ENCODE measurements around the gene RABGAP1. TPM values are rescaled to one million over a fixed set of nuclear protein-coding genes. Genes with fewer than 3 reads are reported as not detected.

The RABGAP1 gene
- total and polyA plus RNA-seq, 5 donors from 2014 or later, result 19.2 to 50.7 (median 27.7) TPM

- no peaks in the 10 kb centered on the region for H3K27me3 Mint-ChIP-seq
- Histone ChIP-seq H3K9me3 (ENCODE audit: control insufficient read depth in 2 of 2, low read length in 2 of 2) (no peaks in the 10 kb centered on the region), H3K36me3 (ENCODE audit: control insufficient read depth, insufficient read depth, low read length) (peaks cover 76% of the 10 kb centered on the region), H3K27me3 (ENCODE audit: control insufficient read depth, insufficient read depth, low read length) (no peaks in the 10 kb centered on the region), H3K4me3 (ENCODE audit: low read depth, low read length) (no peak overlapping the region), H3K27ac (ENCODE audit: insufficient read depth, low read length, poor library complexity, severe bottlenecking) (no peak overlapping the region), H3K4me1 (ENCODE audit: control insufficient read depth, insufficient read depth, low read length, poor library complexity, severe bottlenecking) (no peaks in the 10 kb centered on the region)
- H3K4me3 Mint-ChIP-seq, result no peak overlapping the region
- H3K36me3 Mint-ChIP-seq, result peaks cover 39% of the 10 kb centered on the region
- H3K27ac Mint-ChIP-seq, result peak overlapping the region in 1 of 3 donors; percentile 77
- no peaks in the 10 kb centered on the region for H3K4me1 Mint-ChIP-seq
- H3K9me3 Mint-ChIP-seq, result no peaks in the 10 kb centered on the region
- DNase-seq (no peak), ATAC-seq (ENCODE audit: low read depth in 2 of 2) (no peak)
Measured at GRCh38 chr9:123099042-123099441, 158.2 kb downstream of the RABGAP1 start.

GRCh38 chr9:123099548-123099947, 158.7 kb downstream of the RABGAP1 start:
- no peaks in the 10 kb centered on the region for H3K9me3 Mint-ChIP-seq
- H3K4me1 Mint-ChIP-seq, result no peaks in the 10 kb centered on the region
- no peak overlapping the region for H3K4me3 Mint-ChIP-seq
- H3K36me3 Mint-ChIP-seq, result peaks cover 39% of the 10 kb centered on the region
- no peaks in the 10 kb centered on the region for H3K27me3 Mint-ChIP-seq
- Histone ChIP-seq H3K36me3 (ENCODE audit: control insufficient read depth, insufficient read depth, low read length) (peaks cover 78% of the 10 kb centered on the region), H3K4me3 (ENCODE audit: low read depth, low read length) (no peak overlapping the region), H3K4me1 (ENCODE audit: control insufficient read depth, insufficient read depth, low read length, poor library complexity, severe bottlenecking) (no peaks in the 10 kb centered on the region), H3K9me3 (ENCODE audit: control insufficient read depth in 2 of 2, low read length in 2 of 2) (no peaks in the 10 kb centered on the region), H3K27me3 (ENCODE audit: control insufficient read depth, insufficient read depth, low read length) (no peaks in the 10 kb centered on the region), H3K27ac (ENCODE audit: insufficient read depth, low read length, poor library complexity, severe bottlenecking) (no peak overlapping the region)
- no peak overlapping the region for H3K27ac Mint-ChIP-seq
- DNase-seq (no peak), ATAC-seq (ENCODE audit: low read depth in 2 of 2) (no peak)

- ATAC-seq (ENCODE audit: low read depth in 2 of 2), result no peak
- Mint-ChIP-seq H3K9me3 (no peaks in the 10 kb centered on the region), H3K4me1 (no peaks in the 10 kb centered on the region), H3K36me3 (peaks cover 44% of the 10 kb centered on the region), H3K4me3 (no peak overlapping the region), H3K27me3 (no peaks in the 10 kb centered on the region), H3K27ac (peak overlapping the region in 2 of 3 donors; percentile 42 to 84)
- H3K27me3 ChIP-seq (ENCODE audit: control insufficient read depth, insufficient read depth, low read length), result no peaks in the 10 kb centered on the region
- H3K4me1 ChIP-seq (ENCODE audit: control insufficient read depth, insufficient read depth, low read length, poor library complexity, severe bottlenecking), result no peaks in the 10 kb centered on the region
- H3K9me3 ChIP-seq (ENCODE audit: control insufficient read depth in 2 of 2, low read length in 2 of 2), result no peaks in the 10 kb centered on the region
- H3K4me3 ChIP-seq (ENCODE audit: low read depth, low read length), result no peak overlapping the region
- peak in 1 of 3 donors; percentile 8 for DNase-seq
- H3K27ac ChIP-seq (ENCODE audit: insufficient read depth, low read length, poor library complexity, severe bottlenecking), result no peak overlapping the region
- peaks cover 76% of the 10 kb centered on the region for H3K36me3 ChIP-seq (ENCODE audit: control insufficient read depth, insufficient read depth, low read length)
Measured at GRCh38 chr9:123102375-123103113, 161.7 kb downstream of the RABGAP1 start.

GRCh38 chr9:123104807-123105206, 164.0 kb downstream of the RABGAP1 start:
- no peak for DNase-seq
- peaks cover 68% of the 10 kb centered on the region for H3K36me3 ChIP-seq (ENCODE audit: control insufficient read depth, insufficient read depth, low read length)
- no peak overlapping the region for H3K4me3 ChIP-seq (ENCODE audit: low read depth, low read length)
- Mint-ChIP-seq H3K4me1 (no peaks in the 10 kb centered on the region), H3K36me3 (peaks cover 39% of the 10 kb centered on the region), H3K9me3 (no peaks in the 10 kb centered on the region), H3K27ac (peak overlapping the region in 1 of 3 donors; percentile 1), H3K27me3 (no peaks in the 10 kb centered on the region), H3K4me3 (no peak overlapping the region)
- no peaks in the 10 kb centered on the region for H3K27me3 ChIP-seq (ENCODE audit: control insufficient read depth, insufficient read depth, low read length)
- ATAC-seq (ENCODE audit: low read depth in 2 of 2), result no peak
- no peaks in the 10 kb centered on the region for H3K9me3 ChIP-seq (ENCODE audit: control insufficient read depth in 2 of 2, low read length in 2 of 2)
- H3K4me1 ChIP-seq (ENCODE audit: control insufficient read depth, insufficient read depth, low read length, poor library complexity, severe bottlenecking), result no peaks in the 10 kb centered on the region
- no peak overlapping the region for H3K27ac ChIP-seq (ENCODE audit: insufficient read depth, low read length, poor library complexity, severe bottlenecking)

GRCh38 chr9:123105490-123105889, 164.7 kb downstream of the RABGAP1 start:
- no peak for DNase-seq

GRCh38 chr9:123107639-123108285, 166.9 kb downstream of the RABGAP1 start:
- no peaks in the 10 kb centered on the region for H3K27me3 Mint-ChIP-seq
- H3K9me3 ChIP-seq (ENCODE audit: control insufficient read depth in 2 of 2, low read length in 2 of 2), result no peaks in the 10 kb centered on the region
- H3K4me1 Mint-ChIP-seq, result peaks cover 0 to 19% (median 5%) of the 10 kb centered on the region in 4 donors
- no peak overlapping the region for H3K4me3 ChIP-seq (ENCODE audit: low read depth, low read length)
- no peak for DNase-seq
- H3K27ac ChIP-seq (ENCODE audit: insufficient read depth, low read length, poor library complexity, severe bottlenecking), result no peak overlapping the region
- peaks cover 43% of the 10 kb centered on the region for H3K36me3 ChIP-seq (ENCODE audit: control insufficient read depth, insufficient read depth, low read length)
- H3K4me1 ChIP-seq (ENCODE audit: control insufficient read depth, insufficient read depth, low read length, poor library complexity, severe bottlenecking), result peaks cover 9% of the 10 kb centered on the region
- H3K9me3 Mint-ChIP-seq, result no peaks in the 10 kb centered on the region
- H3K4me3 Mint-ChIP-seq, result no peak overlapping the region
- peaks cover 41% of the 10 kb centered on the region for H3K36me3 Mint-ChIP-seq
- no peak for ATAC-seq (ENCODE audit: low read depth in 2 of 2)
- no peaks in the 10 kb centered on the region for H3K27me3 ChIP-seq (ENCODE audit: control insufficient read depth, insufficient read depth, low read length)
- H3K27ac Mint-ChIP-seq, result peak overlapping the region in 1 of 3 donors; percentile 50

More at GRCh38 chr9:123105490-123105889, 164.7 kb downstream of the RABGAP1 start:
- no peaks in the 10 kb centered on the region for H3K27me3 ChIP-seq (ENCODE audit: control insufficient read depth, insufficient read depth, low read length)
- H3K9me3 ChIP-seq (ENCODE audit: control insufficient read depth in 2 of 2, low read length in 2 of 2), result no peaks in the 10 kb centered on the region
- Mint-ChIP-seq H3K4me3 (no peak overlapping the region), H3K36me3 (peaks cover 39% of the 10 kb centered on the region), H3K9me3 (no peaks in the 10 kb centered on the region), H3K4me1 (no peaks in the 10 kb centered on the region), H3K27me3 (no peaks in the 10 kb centered on the region), H3K27ac (peak overlapping the region in 1 of 3 donors; percentile 64)
- no peaks in the 10 kb centered on the region for H3K4me1 ChIP-seq (ENCODE audit: control insufficient read depth, insufficient read depth, low read length, poor library complexity, severe bottlenecking)
- peaks cover 62% of the 10 kb centered on the region for H3K36me3 ChIP-seq (ENCODE audit: control insufficient read depth, insufficient read depth, low read length)
- H3K4me3 ChIP-seq (ENCODE audit: low read depth, low read length), result no peak overlapping the region
- no peak overlapping the region for H3K27ac ChIP-seq (ENCODE audit: insufficient read depth, low read length, poor library complexity, severe bottlenecking)
- no peak for ATAC-seq (ENCODE audit: low read depth in 2 of 2)

GRCh38 chr9:123108976-123109375, 168.2 kb downstream of the RABGAP1 start:
- H3K36me3 ChIP-seq (ENCODE audit: control insufficient read depth, insufficient read depth, low read length), result peaks cover 34% of the 10 kb centered on the region
- peaks cover 0 to 19% (median 6%) of the 10 kb centered on the region in 4 donors for H3K4me1 Mint-ChIP-seq
- no peaks in the 10 kb centered on the region for H3K27me3 Mint-ChIP-seq
- no peak for ATAC-seq (ENCODE audit: low read depth in 2 of 2)
- H3K4me3 ChIP-seq (ENCODE audit: low read depth, low read length), result no peak overlapping the region
- H3K4me1 ChIP-seq (ENCODE audit: control insufficient read depth, insufficient read depth, low read length, poor library complexity, severe bottlenecking), result peaks cover 9% of the 10 kb centered on the region
- H3K4me3 Mint-ChIP-seq, result no peak overlapping the region
- no peak overlapping the region for H3K27ac ChIP-seq (ENCODE audit: insufficient read depth, low read length, poor library complexity, severe bottlenecking)
- no peak overlapping the region for H3K27ac Mint-ChIP-seq
- no peaks in the 10 kb centered on the region for H3K9me3 ChIP-seq (ENCODE audit: control insufficient read depth in 2 of 2, low read length in 2 of 2)
- H3K27me3 ChIP-seq (ENCODE audit: control insufficient read depth, insufficient read depth, low read length), result no peaks in the 10 kb centered on the region
- no peak for DNase-seq
- peaks cover 41% of the 10 kb centered on the region for H3K36me3 Mint-ChIP-seq
- no peaks in the 10 kb centered on the region for H3K9me3 Mint-ChIP-seq

Measured in CD4-positive, CD25-positive, alpha-beta regulatory T cell (primary cell).